ENCODE results near the gene CFAP141. TPM values are rescaled to one million over a fixed set of nuclear protein-coding genes. Genes with fewer than 3 reads are reported as not detected.
A peak's percentile ranks its signal among the peaks of the same experiment; 100 is the strongest.
"Not testable (repeated sequence)": the region's sequence is repeated elsewhere in the genome, so short reads cannot be mapped to it uniquely, and the experiment has no call there.

CFAP141 gene
- total RNA-seq, 3 donors from 2014 or later (not counting 1 experiment from before 2014, with no cell fraction given), result 1.2 TPM; not detected in 2

DNA sequence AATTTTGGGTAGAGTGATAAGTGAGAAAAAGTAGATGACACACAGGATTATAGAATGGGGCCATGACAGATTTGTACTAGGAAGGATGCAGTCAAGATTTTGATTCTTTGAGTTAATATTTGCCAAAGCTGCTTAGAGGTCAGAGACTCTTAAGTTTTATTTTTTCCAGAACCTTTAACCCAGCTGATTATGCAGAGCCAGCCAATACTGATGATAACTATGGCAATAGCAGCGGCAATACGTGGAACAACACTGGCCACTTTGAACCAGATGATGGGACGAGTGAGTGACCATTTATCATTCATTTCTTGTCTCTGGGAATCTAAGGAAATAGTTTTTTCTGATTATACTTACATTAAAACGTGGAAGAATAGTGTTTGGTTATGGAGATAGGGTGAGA lies 30.7 kb upstream of the CFAP141 start:
- TF ChIP-seq, protein P1, sequence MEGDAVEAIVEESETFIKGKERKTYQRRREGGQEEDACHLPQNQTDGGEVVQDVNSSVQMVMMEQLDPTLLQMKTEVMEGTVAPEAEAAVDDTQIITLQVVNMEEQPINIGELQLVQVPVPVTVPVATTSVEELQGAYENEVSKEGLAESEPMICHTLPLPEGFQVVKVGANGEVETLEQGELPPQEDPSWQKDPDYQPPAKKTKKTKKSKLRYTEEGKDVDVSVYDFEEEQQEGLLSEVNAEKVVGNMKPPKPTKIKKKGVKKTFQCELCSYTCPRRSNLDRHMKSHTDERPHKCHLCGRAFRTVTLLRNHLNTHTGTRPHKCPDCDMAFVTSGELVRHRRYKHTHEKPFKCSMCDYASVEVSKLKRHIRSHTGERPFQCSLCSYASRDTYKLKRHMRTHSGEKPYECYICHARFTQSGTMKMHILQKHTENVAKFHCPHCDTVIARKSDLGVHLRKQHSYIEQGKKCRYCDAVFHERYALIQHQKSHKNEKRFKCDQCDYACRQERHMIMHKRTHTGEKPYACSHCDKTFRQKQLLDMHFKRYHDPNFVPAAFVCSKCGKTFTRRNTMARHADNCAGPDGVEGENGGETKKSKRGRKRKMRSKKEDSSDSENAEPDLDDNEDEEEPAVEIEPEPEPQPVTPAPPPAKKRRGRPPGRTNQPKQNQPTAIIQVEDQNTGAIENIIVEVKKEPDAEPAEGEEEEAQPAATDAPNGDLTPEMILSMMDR (IDR thresholded peaks at IDR 0.05), result no peak
- H3K4me3 ChIP-seq (ENCODE audit: low read length), result no peak overlapping the region
- H3K4me1 ChIP-seq (ENCODE audit: control insufficient read depth, insufficient read depth, low read length), result no peaks in the 10 kb centered on the region
- H3K36me3 Mint-ChIP-seq, result peaks cover 44% of the 10 kb centered on the region
- intact Hi-C loops (cut with micrococcal nuclease), result no loop called here
- H3K27ac Mint-ChIP-seq, result peak overlapping the region in 1 of 2 donors; percentile 31
- no peak overlapping the region for H3K4me3 Mint-ChIP-seq
- H3K4me1 Mint-ChIP-seq, result peaks cover 21 to 32% of the 10 kb centered on the region in 2 donors
- no peaks in the 10 kb centered on the region for H3K27me3 Mint-ChIP-seq (ENCODE audit: low read depth in 2 of 2)
- H3K9me3 ChIP-seq (ENCODE audit: control insufficient read depth, insufficient read depth, low read length), result no peaks in the 10 kb centered on the region
- no peak overlapping the region for H3K27ac ChIP-seq (ENCODE audit: low read length)
- H3K36me3 ChIP-seq (ENCODE audit: control insufficient read depth, insufficient read depth, low read length), result peaks cover 78% of the 10 kb centered on the region
- no peaks in the 10 kb centered on the region for H3K9me3 Mint-ChIP-seq
- 98% methylated on average over 4 of the region's 4 CpGs for WGBS (ENCODE audit: insufficient coverage)
- ATAC-seq (no peak), DNase-seq (no peak)
- H3K27me3 ChIP-seq (ENCODE audit: control insufficient read depth, insufficient read depth, low read length), result no peaks in the 10 kb centered on the region

DNA sequence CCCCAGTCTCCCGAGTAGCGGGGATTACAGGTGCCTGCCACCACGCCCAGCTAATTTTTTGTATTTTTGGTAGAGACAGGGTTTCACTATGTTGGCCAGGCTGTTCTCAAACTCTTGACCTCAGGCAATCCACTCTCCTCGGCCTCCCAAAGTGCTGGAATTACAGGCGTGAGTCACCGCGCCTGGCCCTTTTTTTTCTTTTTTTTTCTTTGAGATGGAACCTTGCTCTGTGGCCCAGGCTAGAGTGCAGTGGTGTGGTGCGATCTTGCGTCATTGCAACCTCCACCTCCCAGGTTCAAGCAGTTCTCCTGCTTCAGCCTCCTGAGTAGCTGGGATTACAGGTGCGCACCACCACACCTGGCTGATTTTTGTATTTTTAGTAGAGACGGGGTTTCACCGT lies 27.0 kb upstream of the CFAP141 start:
- H3K9me3 Mint-ChIP-seq; H3K4me3 Mint-ChIP-seq; H3K27ac ChIP-seq (ENCODE audit: low read length); ATAC-seq; intact Hi-C loops (cut with micrococcal nuclease); DNase-seq; H3K27me3 ChIP-seq (ENCODE audit: control insufficient read depth, insufficient read depth, low read length); H3K4me1 ChIP-seq (ENCODE audit: control insufficient read depth, insufficient read depth, low read length); H3K27ac Mint-ChIP-seq; H3K9me3 ChIP-seq (ENCODE audit: control insufficient read depth, insufficient read depth, low read length); H3K4me3 ChIP-seq (ENCODE audit: low read length); H3K27me3 Mint-ChIP-seq (ENCODE audit: low read depth in 2 of 2): not testable (repeated sequence)
- peaks cover 49% of the 10 kb centered on the region for H3K36me3 Mint-ChIP-seq
- H3K4me1 Mint-ChIP-seq, result peaks cover 11 to 17% of the 10 kb centered on the region in 2 donors
- 97% methylated on average over 12 of the region's 12 CpGs for WGBS (ENCODE audit: insufficient coverage)
- H3K36me3 ChIP-seq (ENCODE audit: control insufficient read depth, insufficient read depth, low read length), result peaks cover 86% of the 10 kb centered on the region

DNA sequence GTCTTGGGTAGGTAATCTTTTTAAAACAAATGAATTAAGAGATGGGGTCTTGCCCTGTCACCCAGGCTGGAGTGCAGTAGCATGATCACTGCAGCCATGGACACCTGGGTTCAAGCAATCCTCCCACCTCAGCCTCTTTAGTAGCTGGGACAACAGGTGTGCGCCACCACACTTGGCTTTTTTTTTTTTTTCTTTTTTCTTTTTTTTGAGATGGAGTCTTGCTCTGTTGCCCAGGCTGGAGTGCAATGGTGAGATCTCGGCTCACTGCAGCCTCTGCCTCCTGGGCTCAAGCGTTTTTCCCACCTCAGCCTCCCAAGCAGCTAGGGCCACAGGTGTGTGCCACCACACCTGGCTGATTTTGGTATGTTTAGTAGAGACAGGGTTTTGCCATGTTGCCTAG lies 25.0 kb upstream of the CFAP141 start:
- H3K27me3 Mint-ChIP-seq (ENCODE audit: low read depth in 2 of 2); H3K4me3 Mint-ChIP-seq; DNase-seq; H3K9me3 Mint-ChIP-seq; H3K27me3 ChIP-seq (ENCODE audit: control insufficient read depth, insufficient read depth, low read length); ATAC-seq; H3K4me1 ChIP-seq (ENCODE audit: control insufficient read depth, insufficient read depth, low read length); H3K4me3 ChIP-seq (ENCODE audit: low read length); intact Hi-C loops (cut with micrococcal nuclease); H3K9me3 ChIP-seq (ENCODE audit: control insufficient read depth, insufficient read depth, low read length); H3K27ac ChIP-seq (ENCODE audit: low read length); H3K27ac Mint-ChIP-seq: not testable (repeated sequence)
- H3K36me3 Mint-ChIP-seq, result peaks cover 33% of the 10 kb centered on the region
- peaks cover 8 to 10% of the 10 kb centered on the region in 2 donors for H3K4me1 Mint-ChIP-seq
- whole genome bisulfite sequencing (ENCODE audit: insufficient coverage), result 83% methylated on average over 2 of the region's 3 CpGs
- H3K36me3 ChIP-seq (ENCODE audit: control insufficient read depth, insufficient read depth, low read length), result peaks cover 81% of the 10 kb centered on the region

DNA sequence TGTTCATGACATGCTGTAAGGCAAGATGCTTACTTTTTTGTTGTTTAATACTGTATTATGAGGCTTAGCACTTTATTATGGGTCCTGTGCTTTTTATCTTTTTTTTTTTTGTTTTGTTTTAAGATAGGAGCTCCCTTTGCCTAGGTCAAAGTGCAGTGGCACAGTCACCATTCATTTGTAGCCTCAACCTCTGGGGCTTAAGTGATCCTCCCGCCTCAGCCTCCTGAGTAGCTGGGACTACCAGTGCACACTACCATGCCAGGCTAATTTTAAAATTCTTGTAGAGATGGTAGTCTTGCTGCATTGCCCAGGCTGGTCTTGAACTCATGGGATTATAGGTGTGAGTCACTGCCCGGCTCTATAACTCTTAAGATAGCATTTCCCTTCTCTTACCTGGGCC lies 19.2 kb upstream of the CFAP141 start:
- Mint-ChIP-seq H3K4me3 (no peak overlapping the region), H3K27ac (peak overlapping the region; percentile 97 to 98), H3K27me3 (ENCODE audit: low read depth in 2 of 2) (peaks cover 0 to 2% of the 10 kb centered on the region in 2 donors), H3K4me1 (peaks cover 52 to 56% of the 10 kb centered on the region in 2 donors), H3K9me3 (no peaks in the 10 kb centered on the region), H3K36me3 (peaks cover 10% of the 10 kb centered on the region)
- Histone ChIP-seq H3K4me1 (ENCODE audit: control insufficient read depth, insufficient read depth, low read length) (peaks cover 7% of the 10 kb centered on the region), H3K27me3 (ENCODE audit: control insufficient read depth, insufficient read depth, low read length) (no peaks in the 10 kb centered on the region), H3K9me3 (ENCODE audit: control insufficient read depth, insufficient read depth, low read length) (no peaks in the 10 kb centered on the region), H3K27ac (ENCODE audit: low read length) (no peak overlapping the region), H3K36me3 (ENCODE audit: control insufficient read depth, insufficient read depth, low read length) (peaks cover 33% of the 10 kb centered on the region), H3K4me3 (ENCODE audit: low read length) (no peak overlapping the region)
- TF ChIP-seq, protein P1 (IDR thresholded peaks at IDR 0.05), result no peak
- DNase-seq (no peak), ATAC-seq (no peak)
- intact Hi-C loops (cut with micrococcal nuclease), result loop anchor here (10.0 kb wide), 1 partner anchor 261 kb away; the partner anchor contains the start of genes CREB3L4 and SLC39A1
- 96% methylated on average over 2 of the region's 2 CpGs for WGBS (ENCODE audit: insufficient coverage)
